Measurements from ENCODE around the gene GARS1. TPM values are rescaled to one million over a fixed set of nuclear protein-coding genes. Genes with fewer than 3 reads are reported as not detected.

The GARS1 gene, protein sequence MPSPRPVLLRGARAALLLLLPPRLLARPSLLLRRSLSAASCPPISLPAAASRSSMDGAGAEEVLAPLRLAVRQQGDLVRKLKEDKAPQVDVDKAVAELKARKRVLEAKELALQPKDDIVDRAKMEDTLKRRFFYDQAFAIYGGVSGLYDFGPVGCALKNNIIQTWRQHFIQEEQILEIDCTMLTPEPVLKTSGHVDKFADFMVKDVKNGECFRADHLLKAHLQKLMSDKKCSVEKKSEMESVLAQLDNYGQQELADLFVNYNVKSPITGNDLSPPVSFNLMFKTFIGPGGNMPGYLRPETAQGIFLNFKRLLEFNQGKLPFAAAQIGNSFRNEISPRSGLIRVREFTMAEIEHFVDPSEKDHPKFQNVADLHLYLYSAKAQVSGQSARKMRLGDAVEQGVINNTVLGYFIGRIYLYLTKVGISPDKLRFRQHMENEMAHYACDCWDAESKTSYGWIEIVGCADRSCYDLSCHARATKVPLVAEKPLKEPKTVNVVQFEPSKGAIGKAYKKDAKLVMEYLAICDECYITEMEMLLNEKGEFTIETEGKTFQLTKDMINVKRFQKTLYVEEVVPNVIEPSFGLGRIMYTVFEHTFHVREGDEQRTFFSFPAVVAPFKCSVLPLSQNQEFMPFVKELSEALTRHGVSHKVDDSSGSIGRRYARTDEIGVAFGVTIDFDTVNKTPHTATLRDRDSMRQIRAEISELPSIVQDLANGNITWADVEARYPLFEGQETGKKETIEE
- 100 to 1,000 TPM; 366 to 384 TPM for total RNA-seq

GRCh38 chr7:30594540-30595435 is at the start of gene GARS1:
GARS1 (plus strand) TSS chr7:30594878; CDS start chr7:30594922, 44 bp downstream.
- peaks cover 46% of the 10 kb centered on the region for H3K4me1 Mint-ChIP-seq
- peak within 1 kb of the TSS; percentile 98 for H3K27ac Mint-ChIP-seq

DNA sequence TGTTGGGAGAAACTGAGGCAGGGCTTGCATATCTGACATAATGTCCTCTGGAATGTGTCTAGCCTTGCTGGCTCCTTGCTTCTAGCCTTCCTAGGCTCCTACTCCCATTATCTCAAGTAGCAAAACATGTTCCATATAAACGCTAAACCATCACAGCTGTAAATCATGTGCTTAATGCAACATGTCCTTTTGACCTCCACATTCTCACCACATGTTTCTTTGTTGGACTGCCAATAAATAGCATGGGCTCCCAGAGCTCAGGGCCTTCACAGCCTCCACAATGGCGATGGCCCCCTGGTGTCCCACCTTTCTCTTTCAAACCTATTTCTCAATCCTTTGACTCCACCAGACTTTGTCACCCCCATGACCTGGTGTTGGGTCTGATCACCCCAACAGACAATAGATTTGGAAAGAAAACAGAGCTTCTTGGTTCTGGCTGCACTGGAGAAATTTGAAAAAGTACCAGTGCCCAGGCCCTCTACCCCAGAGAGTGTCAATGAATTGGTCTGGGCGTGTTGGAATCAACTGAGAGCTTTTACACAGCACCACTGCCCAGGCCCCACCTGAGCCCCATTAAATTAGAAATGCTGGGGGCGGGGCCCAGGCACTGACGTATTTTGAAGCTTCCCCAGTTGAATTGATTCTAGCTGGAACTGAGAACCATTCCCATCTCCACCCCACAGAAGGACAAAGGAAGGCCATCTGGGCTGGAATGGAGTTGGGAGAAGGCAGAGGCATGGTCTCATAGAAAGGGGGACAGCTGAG is 48.7 kb upstream of the GARS1 start:
- H3K36me3 Mint-ChIP-seq = peaks cover 10% of the 10 kb centered on the region
- DNase-seq = no peak
- H3K9me3 Mint-ChIP-seq = no peaks in the 10 kb centered on the region
- no peaks in the 10 kb centered on the region for H3K27me3 Mint-ChIP-seq
- no peak overlapping the region for H3K27ac Mint-ChIP-seq
- no peak overlapping the region for H3K4me3 Mint-ChIP-seq
- H3K4me1 Mint-ChIP-seq = peaks cover 6% of the 10 kb centered on the region

More at GRCh38 chr7:30594540-30595435, at the start of gene GARS1:
- peak within 1 kb of the TSS; percentile 96 for H3K4me3 Mint-ChIP-seq
- DNase-seq = peak; percentile 90
- H3K27me3 Mint-ChIP-seq = no peaks in the 10 kb centered on the region
- H3K36me3 Mint-ChIP-seq = peaks cover 43% of the 10 kb centered on the region
- H3K9me3 Mint-ChIP-seq = no peaks in the 10 kb centered on the region

- Mint-ChIP-seq H3K27me3 (no peaks in the 10 kb centered on the region), H3K4me3 (no peak overlapping the region), H3K9me3 (no peaks in the 10 kb centered on the region), H3K4me1 (peaks cover 7% of the 10 kb centered on the region), H3K36me3 (peaks cover 10% of the 10 kb centered on the region), H3K27ac (no peak overlapping the region)
- no peak for DNase-seq
These were observed 48.1 kb upstream of the GARS1 start for GRCh38 chr7:30546596-30546995.

DNA sequence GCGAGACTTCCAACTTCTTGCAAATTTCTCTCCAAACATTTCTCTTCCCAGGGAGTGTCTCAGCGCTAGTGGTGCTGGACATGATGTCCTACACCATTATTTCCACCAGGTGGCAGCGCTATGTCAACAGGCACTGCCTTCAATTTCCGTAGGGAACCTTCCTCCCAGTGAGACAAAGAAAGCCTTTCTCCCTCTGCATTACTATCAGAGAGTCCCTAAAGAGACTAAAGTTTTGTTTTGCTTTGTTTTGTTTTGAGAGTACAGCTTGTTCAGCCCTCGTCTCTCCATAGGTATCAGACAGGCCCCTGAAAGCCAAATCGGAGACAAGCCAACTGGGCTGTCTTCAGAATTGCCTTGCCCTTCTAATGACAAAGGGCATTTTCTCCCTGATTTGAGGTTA is 45.8 kb upstream of the GARS1 start:
- Mint-ChIP-seq H3K36me3 (peaks cover 2% of the 10 kb centered on the region), H3K27ac (no peak overlapping the region)
- peak; percentile 31 for DNase-seq

GRCh38 chr7:30549931-30550493 is 44.7 kb upstream of the GARS1 start:
- H3K27ac Mint-ChIP-seq = peak overlapping the region; percentile 23
- peaks cover 2% of the 10 kb centered on the region for H3K4me1 Mint-ChIP-seq
- DNase-seq = no peak
- no peaks in the 10 kb centered on the region for H3K27me3 Mint-ChIP-seq
- peaks cover 4% of the 10 kb centered on the region for H3K36me3 Mint-ChIP-seq
- H3K9me3 Mint-ChIP-seq = no peaks in the 10 kb centered on the region
- no peak overlapping the region for H3K4me3 Mint-ChIP-seq

More for the DNA sequence above, 45.8 kb upstream of the GARS1 start:
- Mint-ChIP-seq H3K27me3 (no peaks in the 10 kb centered on the region), H3K4me3 (no peak overlapping the region), H3K9me3 (no peaks in the 10 kb centered on the region), H3K4me1 (peaks cover 6% of the 10 kb centered on the region)

DNA sequence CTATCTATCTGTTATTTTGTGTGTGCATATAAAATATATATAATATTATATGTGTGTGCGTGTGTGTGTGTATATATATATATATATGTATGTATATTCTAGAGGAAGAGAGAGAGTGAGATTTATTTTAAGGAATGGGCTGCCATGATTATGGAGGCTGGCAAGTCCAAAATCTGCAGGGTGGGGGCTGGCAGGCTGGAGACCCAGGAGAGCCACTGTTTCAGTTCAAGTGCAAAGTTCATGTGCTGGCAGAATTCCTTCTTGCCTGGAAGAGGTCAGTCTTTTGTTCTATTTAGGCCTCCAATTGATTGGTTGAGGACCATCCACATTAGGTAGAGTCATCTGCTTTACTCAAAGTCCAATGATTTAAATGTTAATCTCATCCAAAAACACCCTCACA is 42.3 kb upstream of the GARS1 start:
- no peak for DNase-seq
- Mint-ChIP-seq H3K27me3 (no peaks in the 10 kb centered on the region), H3K9me3 (no peaks in the 10 kb centered on the region), H3K36me3 (peaks cover 2% of the 10 kb centered on the region), H3K27ac (no peak overlapping the region), H3K4me3 (no peak overlapping the region), H3K4me1 (peaks cover 2% of the 10 kb centered on the region)

DNA sequence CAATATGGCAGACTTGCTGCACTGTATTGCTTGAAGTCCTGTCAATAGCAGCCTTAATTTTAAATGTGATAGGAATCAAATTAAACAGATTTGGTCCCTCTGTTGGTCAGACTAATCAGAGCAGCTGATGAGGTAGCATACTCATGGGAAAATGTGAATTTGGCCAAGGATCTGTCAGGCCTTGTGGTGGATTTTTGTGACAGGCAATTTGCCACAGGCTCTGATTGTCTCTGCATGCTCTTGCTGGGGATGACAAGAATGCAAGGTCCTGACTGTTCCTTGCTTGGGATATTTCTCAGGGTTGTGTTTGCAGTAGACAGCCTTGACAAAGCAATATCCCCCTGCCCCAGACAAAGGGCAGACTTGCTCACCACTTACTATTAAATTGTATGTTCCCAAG is 41.5 kb upstream of the GARS1 start:
- H3K36me3 Mint-ChIP-seq = peaks cover 2% of the 10 kb centered on the region
- peaks cover 2% of the 10 kb centered on the region for H3K4me1 Mint-ChIP-seq
- no peak overlapping the region for H3K4me3 Mint-ChIP-seq
- H3K27me3 Mint-ChIP-seq = no peaks in the 10 kb centered on the region
- H3K27ac Mint-ChIP-seq = no peak overlapping the region
- no peak for DNase-seq
- H3K9me3 Mint-ChIP-seq = no peaks in the 10 kb centered on the region

GRCh38 chr7:30553546-30553945 is 41.1 kb upstream of the GARS1 start:
- H3K27ac Mint-ChIP-seq = no peak overlapping the region
- H3K27me3 Mint-ChIP-seq = no peaks in the 10 kb centered on the region

GRCh38 chr7:30555525-30555924 is 39.2 kb upstream of the GARS1 start:
- Mint-ChIP-seq H3K4me3 (no peak overlapping the region), H3K27me3 (no peaks in the 10 kb centered on the region)

More at GRCh38 chr7:30553546-30553945, 41.1 kb upstream of the GARS1 start:
- no peak for DNase-seq
- Mint-ChIP-seq H3K4me3 (no peak overlapping the region), H3K36me3 (peaks cover 2% of the 10 kb centered on the region), H3K4me1 (peaks cover 2% of the 10 kb centered on the region), H3K9me3 (no peaks in the 10 kb centered on the region)

GRCh38 chr7:30556840-30557239 is 37.8 kb upstream of the GARS1 start:
- H3K9me3 Mint-ChIP-seq = no peaks in the 10 kb centered on the region
- H3K27ac Mint-ChIP-seq = no peak overlapping the region
- DNase-seq = no peak
- H3K36me3 Mint-ChIP-seq = peaks cover 2% of the 10 kb centered on the region
- H3K27me3 Mint-ChIP-seq = no peaks in the 10 kb centered on the region
- H3K4me3 Mint-ChIP-seq = no peak overlapping the region
- H3K4me1 Mint-ChIP-seq = no peaks in the 10 kb centered on the region

More at GRCh38 chr7:30555525-30555924, 39.2 kb upstream of the GARS1 start:
- Mint-ChIP-seq H3K4me1 (peaks cover 2% of the 10 kb centered on the region), H3K27ac (no peak overlapping the region), H3K9me3 (no peaks in the 10 kb centered on the region), H3K36me3 (peaks cover 2% of the 10 kb centered on the region)
- no peak for DNase-seq

- Mint-ChIP-seq H3K9me3 (no peaks in the 10 kb centered on the region), H3K36me3 (peaks cover 2% of the 10 kb centered on the region), H3K27me3 (no peaks in the 10 kb centered on the region), H3K4me3 (no peak overlapping the region), H3K27ac (no peak overlapping the region), H3K4me1 (no peaks in the 10 kb centered on the region)
- no peak for DNase-seq
These were observed 37.4 kb upstream of the GARS1 start for GRCh38 chr7:30557245-30557644.

- H3K4me1 Mint-ChIP-seq = no peaks in the 10 kb centered on the region
- no peak for DNase-seq
- H3K36me3 Mint-ChIP-seq = peaks cover 6% of the 10 kb centered on the region
- no peak overlapping the region for H3K4me3 Mint-ChIP-seq
- no peaks in the 10 kb centered on the region for H3K9me3 Mint-ChIP-seq
- no peak overlapping the region for H3K27ac Mint-ChIP-seq
- no peaks in the 10 kb centered on the region for H3K27me3 Mint-ChIP-seq
These were observed 35.1 kb upstream of the GARS1 start for GRCh38 chr7:30559611-30560010.

DNA sequence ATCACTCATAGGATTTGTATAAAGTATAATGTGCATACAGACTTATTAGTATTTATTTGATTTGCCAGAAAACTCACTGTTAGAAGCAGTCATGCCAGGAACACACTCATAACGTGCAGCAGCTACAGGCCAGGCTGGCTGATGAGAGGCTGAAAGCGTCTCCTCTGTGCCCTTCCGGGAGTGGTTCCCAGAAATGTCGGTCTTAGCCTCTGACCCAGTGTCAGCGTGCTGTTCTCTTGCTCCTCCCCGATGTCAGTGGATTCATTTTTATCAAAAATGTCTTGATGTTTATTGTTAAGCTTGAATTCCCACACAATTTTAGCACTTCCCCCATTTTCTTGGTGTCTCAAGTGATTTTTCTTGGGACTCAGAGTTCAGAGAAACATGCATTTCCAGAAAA is 33.3 kb upstream of the GARS1 start:
- H3K36me3 Mint-ChIP-seq = peaks cover 5% of the 10 kb centered on the region
- H3K27me3 Mint-ChIP-seq = no peaks in the 10 kb centered on the region
- H3K9me3 Mint-ChIP-seq = no peaks in the 10 kb centered on the region

DNA sequence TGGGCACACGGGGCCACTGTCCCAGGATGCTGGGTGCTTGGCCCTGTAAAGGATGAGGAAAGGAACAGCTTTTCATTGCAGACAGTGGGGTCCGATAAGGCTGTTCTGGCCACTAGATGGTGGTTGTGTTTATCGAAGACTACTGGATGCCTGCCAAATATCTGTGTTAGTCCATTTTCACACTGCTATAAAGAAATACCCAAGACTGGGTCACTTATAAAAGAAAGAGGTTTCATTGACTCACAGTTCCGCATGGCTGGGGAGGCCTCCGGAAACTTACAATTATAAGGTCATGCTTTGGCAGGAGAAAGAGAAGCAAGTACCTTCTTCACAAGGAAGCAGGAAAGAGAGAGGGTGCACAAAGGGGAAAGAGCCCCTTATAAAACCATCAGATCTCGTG is 32.2 kb upstream of the GARS1 start:
- no peaks in the 10 kb centered on the region for H3K9me3 Mint-ChIP-seq
- H3K4me3 Mint-ChIP-seq = no peak overlapping the region
- peaks cover 5% of the 10 kb centered on the region for H3K36me3 Mint-ChIP-seq
- no peaks in the 10 kb centered on the region for H3K4me1 Mint-ChIP-seq
- H3K27me3 Mint-ChIP-seq = no peaks in the 10 kb centered on the region
- DNase-seq = no peak
- no peak overlapping the region for H3K27ac Mint-ChIP-seq

More for the DNA sequence above, 33.3 kb upstream of the GARS1 start:
- Mint-ChIP-seq H3K27ac (no peak overlapping the region), H3K4me3 (no peak overlapping the region), H3K4me1 (no peaks in the 10 kb centered on the region)
- DNase-seq = no peak
